ENCODE data around the gene ABCG8. TPM values are rescaled to one million over a fixed set of nuclear protein-coding genes. Genes with fewer than 3 reads are reported as not detected.

The ABCG8 gene
- total RNA-seq, 4 donors from 2014 or later: not detected

DNA sequence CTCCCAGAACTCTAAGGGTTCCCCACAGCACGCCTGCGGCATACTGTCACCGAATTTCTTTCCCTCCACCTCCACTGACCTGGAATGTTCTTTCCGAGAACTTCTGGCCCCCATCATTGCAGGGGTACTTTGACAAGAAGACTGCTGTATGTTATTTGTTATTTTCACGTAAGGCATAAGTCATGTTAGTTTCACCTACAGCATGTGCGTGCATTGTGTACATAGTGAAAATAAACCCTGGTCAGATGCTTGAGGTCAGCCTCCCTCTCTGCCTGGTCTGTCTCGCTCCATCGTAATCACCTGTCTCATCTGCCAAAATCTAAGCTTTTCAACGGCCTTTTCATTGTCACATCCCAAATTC is 4.1 kb downstream of the ABCG8 start:
- no peak for TF ChIP-seq POLR2AphosphoS5 (IDR thresholded peaks at IDR 0.05)
- no peak for TF ChIP-seq EP300 (IDR thresholded peaks at IDR 0.05)

DNA sequence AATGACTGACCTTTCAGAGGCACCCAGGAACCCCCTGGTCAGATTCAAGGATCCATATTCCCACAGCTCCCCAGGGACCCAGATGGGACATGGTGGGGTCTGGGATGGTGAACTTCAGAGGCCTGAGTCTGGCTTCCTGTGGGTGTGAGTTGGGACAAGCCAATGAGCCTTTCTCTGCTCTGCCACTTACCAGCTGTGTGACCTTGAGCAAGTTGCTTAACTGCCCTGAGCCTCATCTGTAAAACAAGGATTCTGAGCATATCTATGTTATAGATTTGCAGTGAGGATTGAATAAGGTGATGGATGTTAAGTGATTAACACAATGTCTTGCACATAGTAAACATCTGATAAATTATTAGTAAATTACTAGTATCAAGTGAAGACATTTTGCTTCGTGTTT is 6.4 kb downstream of the ABCG8 start:
- H3K9me3 ChIP-seq: no peaks in the 10 kb centered on the region
- H3K36me3 ChIP-seq: no peaks in the 10 kb centered on the region
- DNase-seq (ENCODE audit: extremely low spot score): no peak
- intact Hi-C loops (cut with DNase I): no loop called here
- no peaks in the 10 kb centered on the region for H3K4me1 ChIP-seq
- TF ChIP-seq, protein P1, sequence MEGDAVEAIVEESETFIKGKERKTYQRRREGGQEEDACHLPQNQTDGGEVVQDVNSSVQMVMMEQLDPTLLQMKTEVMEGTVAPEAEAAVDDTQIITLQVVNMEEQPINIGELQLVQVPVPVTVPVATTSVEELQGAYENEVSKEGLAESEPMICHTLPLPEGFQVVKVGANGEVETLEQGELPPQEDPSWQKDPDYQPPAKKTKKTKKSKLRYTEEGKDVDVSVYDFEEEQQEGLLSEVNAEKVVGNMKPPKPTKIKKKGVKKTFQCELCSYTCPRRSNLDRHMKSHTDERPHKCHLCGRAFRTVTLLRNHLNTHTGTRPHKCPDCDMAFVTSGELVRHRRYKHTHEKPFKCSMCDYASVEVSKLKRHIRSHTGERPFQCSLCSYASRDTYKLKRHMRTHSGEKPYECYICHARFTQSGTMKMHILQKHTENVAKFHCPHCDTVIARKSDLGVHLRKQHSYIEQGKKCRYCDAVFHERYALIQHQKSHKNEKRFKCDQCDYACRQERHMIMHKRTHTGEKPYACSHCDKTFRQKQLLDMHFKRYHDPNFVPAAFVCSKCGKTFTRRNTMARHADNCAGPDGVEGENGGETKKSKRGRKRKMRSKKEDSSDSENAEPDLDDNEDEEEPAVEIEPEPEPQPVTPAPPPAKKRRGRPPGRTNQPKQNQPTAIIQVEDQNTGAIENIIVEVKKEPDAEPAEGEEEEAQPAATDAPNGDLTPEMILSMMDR (IDR thresholded peaks at IDR 0.05): no peak
- no peak for TF ChIP-seq POLR2AphosphoS5 (IDR thresholded peaks at IDR 0.05)
- no peak for TF ChIP-seq EP300 (IDR thresholded peaks at IDR 0.05)
- no peak for TF ChIP-seq POLR2A (IDR thresholded peaks at IDR 0.05; ENCODE audit: low read depth)
- no peak overlapping the region for H3K4me3 ChIP-seq
- no peak overlapping the region for H3K27ac ChIP-seq (replicated peaks in 1 of 4)
- WGBS: 81% methylated on average over 1 of the region's 1 CpG
- no peaks in the 10 kb centered on the region for H3K27me3 ChIP-seq

More for the DNA sequence above, 4.1 kb downstream of the ABCG8 start:
- WGBS: 77% methylated on average over 9 of the region's 9 CpGs
- H3K4me3 ChIP-seq: no peak overlapping the region
- intact Hi-C loops (cut with DNase I): no loop called here
- no peaks in the 10 kb centered on the region for H3K4me1 ChIP-seq
- no peaks in the 10 kb centered on the region for H3K27me3 ChIP-seq
- H3K36me3 ChIP-seq: no peaks in the 10 kb centered on the region
- no peak overlapping the region for H3K27ac ChIP-seq (replicated peaks in 1 of 4)
- H3K9me3 ChIP-seq: no peaks in the 10 kb centered on the region
- DNase-seq (ENCODE audit: extremely low spot score): no peak

DNA sequence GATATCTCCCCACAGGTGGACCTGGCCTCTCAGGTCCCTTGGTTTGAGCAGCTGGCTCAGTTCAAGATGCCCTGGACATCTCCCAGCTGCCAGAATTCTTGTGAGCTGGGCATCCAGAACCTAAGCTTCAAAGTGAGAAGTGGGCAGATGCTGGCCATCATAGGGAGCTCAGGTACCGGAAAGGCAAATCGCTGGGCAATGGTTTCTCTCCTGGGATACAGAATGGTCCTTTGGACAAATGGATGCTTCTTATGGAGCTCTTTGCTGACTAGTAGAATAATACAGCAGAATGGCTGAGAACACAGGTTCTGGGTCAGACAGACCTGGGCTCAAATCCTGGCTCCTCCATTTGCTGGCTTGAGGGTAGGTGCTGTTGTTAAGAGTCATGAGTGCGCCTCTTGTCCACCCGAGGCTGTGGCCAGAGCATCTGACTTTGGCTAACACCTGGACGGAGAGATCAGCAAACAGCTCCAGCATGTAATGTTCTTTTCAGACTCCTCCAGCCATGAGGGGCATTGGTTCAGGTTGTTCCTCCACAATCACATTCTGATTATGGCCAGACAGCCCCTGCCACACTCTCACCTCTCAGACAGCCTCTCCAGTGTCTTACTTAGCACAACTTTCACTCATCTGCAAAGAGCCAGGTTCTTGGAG is 7.5 kb downstream of the ABCG8 start:
- TF ChIP-seq EP300 (IDR thresholded peaks at IDR 0.05): no peak
- TF ChIP-seq, protein P1 (IDR thresholded peaks at IDR 0.05): no peak
- TF ChIP-seq POLR2AphosphoS5 (IDR thresholded peaks at IDR 0.05): no peak
- TF ChIP-seq POLR2A (IDR thresholded peaks at IDR 0.05; ENCODE audit: low read depth): no peak
- peak; percentile 82 for DNase-seq (ENCODE audit: extremely low spot score)
- no peaks in the 10 kb centered on the region for H3K9me3 ChIP-seq
- H3K36me3 ChIP-seq: no peaks in the 10 kb centered on the region
- H3K4me3 ChIP-seq: no peak overlapping the region
- H3K27ac ChIP-seq (replicated peaks in 1 of 4): no peak overlapping the region
- H3K4me1 ChIP-seq: no peaks in the 10 kb centered on the region
- WGBS: 90% methylated on average over 5 of the region's 5 CpGs
- intact Hi-C loops (cut with DNase I): no loop called here
- peaks cover 0 to 3% (median 0%) of the 10 kb centered on the region in 4 donors for H3K27me3 ChIP-seq

DNA sequence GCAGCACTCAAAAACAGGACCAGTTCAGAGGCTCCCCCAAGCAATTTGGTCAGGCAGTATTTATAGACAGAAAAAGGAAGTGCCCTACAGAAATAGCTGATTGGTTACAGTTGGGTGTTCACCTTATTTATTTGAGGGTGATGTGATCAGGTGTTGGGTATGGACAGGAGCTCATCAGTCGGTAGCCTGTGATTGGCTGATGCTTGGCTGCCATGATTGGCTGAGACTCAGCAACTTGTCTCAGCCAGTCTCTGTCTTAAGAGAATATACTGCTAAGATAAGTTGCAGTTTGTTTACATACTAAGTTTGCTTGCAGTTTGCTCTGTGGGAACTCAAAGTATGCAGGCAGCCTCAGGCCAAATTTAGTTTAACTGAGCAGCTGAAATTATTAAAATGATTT is 9.4 kb downstream of the ABCG8 start:
- 78% methylated on average over 1 of the region's 1 CpG for WGBS

More for the DNA sequence above, 9.4 kb downstream of the ABCG8 start:
- H3K4me1 ChIP-seq: no peaks in the 10 kb centered on the region
- H3K27ac ChIP-seq (replicated peaks in 1 of 4): no peak overlapping the region
- TF ChIP-seq, protein P1 (IDR thresholded peaks at IDR 0.05): no peak
- TF ChIP-seq POLR2A (IDR thresholded peaks at IDR 0.05; ENCODE audit: low read depth) (no peak), EP300 (IDR thresholded peaks at IDR 0.05) (no peak), POLR2AphosphoS5 (IDR thresholded peaks at IDR 0.05) (no peak)
- no peak overlapping the region for H3K4me3 ChIP-seq
- intact Hi-C loops (cut with DNase I): no loop called here
- no peaks in the 10 kb centered on the region for H3K9me3 ChIP-seq
- peaks cover 0 to 22% (median 0%) of the 10 kb centered on the region in 4 donors for H3K27me3 ChIP-seq
- DNase-seq (ENCODE audit: extremely low spot score): no peak
- no peaks in the 10 kb centered on the region for H3K36me3 ChIP-seq

Data from esophagus muscularis mucosa (tissue), 4 donors.